Smooth muscle cell of the umbilical artery (primary cell): ENCODE results near the gene OR10J5. TPM values are rescaled to one million over a fixed set of nuclear protein-coding genes. Genes with fewer than 3 reads are reported as not detected.

Experiments used
- total RNA-seq: library from RNA; depleted of rRNA; stranded (reverse); fragments of >200 nt; gene quantifications from 2 replicates; pipeline ENCODE4 v1.2.3, GENCODE V29; 2014

The OR10J5 gene
- total RNA-seq, result not detected in 2 replicates

DNA sequence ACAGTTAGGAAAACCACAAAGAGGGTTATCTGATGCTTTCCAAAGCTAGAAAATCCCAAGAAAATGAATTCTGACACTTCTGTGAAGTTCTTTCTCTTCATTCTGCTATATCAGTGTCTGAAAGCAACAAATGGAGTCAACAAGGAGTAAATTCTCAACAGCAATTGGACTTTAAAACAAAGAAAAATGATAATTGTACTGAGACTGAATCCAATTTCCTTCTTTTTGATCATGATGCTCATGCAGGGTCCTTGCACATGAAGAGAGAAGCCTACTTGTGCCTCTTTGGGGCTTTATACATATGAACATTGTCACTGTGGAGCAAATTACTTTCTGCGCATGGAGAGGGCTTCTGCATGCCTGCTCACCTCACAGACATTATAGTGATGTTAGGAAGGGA lies at the start of gene OR10J5:
Gene OR10J5 (minus strand): TSS at position 101 of the 400 bp plus-strand sequence. CDS start 0 bp downstream, at position 101.

Other genes starting within 250 kb of the OR10J5 start
- not detected in 2 replicates for gene FCER1A, start 233.7 kb downstream of the OR10J5 start, total RNA-seq
- gene OR10J4, start 103.8 kb downstream of the OR10J5 start, total RNA-seq, result not detected in 2 replicates
- gene OR10J1, start 96.3 kb downstream of the OR10J5 start, total RNA-seq, result not detected in 2 replicates
- not detected in 2 replicates for gene APCS, start 51.8 kb upstream of the OR10J5 start, total RNA-seq
- not detected in 2 replicates for gene CRP, start 178.6 kb upstream of the OR10J5 start, total RNA-seq
- 10.6 and 16.3 TPM in 2 replicates for gene DUSP23, start 245.0 kb upstream of the OR10J5 start, total RNA-seq